Progenitor cell of endocrine pancreas (in vitro differentiated cells): Measurements from ENCODE around the gene MBP. TPM values are rescaled to one million over a fixed set of nuclear protein-coding genes. Genes with fewer than 3 reads are reported as not detected.
A peak's percentile ranks its signal among the peaks of the same experiment; 100 is the strongest.

Experiments
- DNase-seq: peaks from one replicate; pipeline ENCODE4 v3.0.0; 2021; ENCODE audit warnings: low spot score; ENCODE audit not compliant: unreplicated experiment
- H3K27ac Mint-ChIP-seq: 2 replicates; pipeline ENCODE4 v1.8.0; 2021; ENCODE audit warnings: mild to moderate bottlenecking, moderate library complexity, mixed read lengths
- H3K27me3 Mint-ChIP-seq: 2 replicates; pipeline ENCODE4 v1.8.0; 2021; ENCODE audit warnings: mixed read lengths
- H3K36me3 Mint-ChIP-seq: 2 replicates; pipeline ENCODE4 v1.8.0; 2022; ENCODE audit warnings: mixed read lengths; ENCODE audit not compliant: insufficient read depth
- H3K4me1 Mint-ChIP-seq: 2 replicates; pipeline ENCODE4 v1.8.0; 2021; ENCODE audit warnings: low read depth, mixed read lengths
- H3K4me3 Mint-ChIP-seq: 2 replicates; pipeline ENCODE4 v1.8.0; 2021; ENCODE audit warnings: low read depth, mild to moderate bottlenecking, moderate library complexity, mixed read lengths
- H3K9me3 Mint-ChIP-seq: 2 replicates; pipeline ENCODE4 v1.8.0; 2021; ENCODE audit warnings: low read depth, mixed read lengths
- total RNA-seq: library from RNA; stranded (reverse); gene quantifications from 2 replicates; pipeline ENCODE4 v1.2.1, GENCODE V29; 2021
- TF ChIP-seq, protein P1 (sequence below): fragments of 200-600 bp; sonication (generic); IDR thresholded peaks from one replicate; pipeline ENCODE4 v1.5.0; 2021; ENCODE audit warnings: antibody characterized with exemption, mild to moderate bottlenecking; ENCODE audit not compliant: unreplicated experiment

MBP gene
- total RNA-seq, 1 donor from 2014 or later: 38.4 TPM

DNA sequence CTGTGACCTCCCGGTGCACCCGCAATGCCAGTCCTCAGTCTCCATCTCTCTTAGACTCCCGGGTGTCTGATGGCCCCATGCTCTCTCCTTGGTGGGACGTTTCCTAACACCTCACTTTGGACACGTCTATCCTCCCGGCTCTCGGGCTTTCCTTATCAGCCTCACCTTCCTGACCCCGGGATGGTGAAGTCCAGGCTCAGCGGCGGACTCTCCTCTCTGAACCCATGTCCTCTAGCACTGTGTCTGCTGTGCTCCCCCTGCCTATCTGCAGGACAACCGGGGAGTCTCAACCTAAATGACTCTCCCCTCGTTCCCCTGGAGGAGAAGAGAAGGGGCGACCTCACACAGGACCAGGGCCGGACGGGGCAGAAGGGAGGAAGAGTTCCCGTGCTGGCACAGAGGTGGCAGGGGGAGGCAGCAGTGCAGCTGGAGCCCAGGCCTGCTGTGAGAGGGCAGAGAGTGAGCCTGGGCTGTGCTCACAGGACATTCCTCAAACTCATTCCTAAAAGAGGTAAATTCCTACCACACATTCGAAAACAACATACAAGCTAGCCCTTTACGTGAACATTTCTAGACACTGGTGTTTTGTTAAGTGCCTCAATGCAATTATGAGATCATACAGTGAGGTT, 41.9 kb downstream of the MBP start:
- Mint-ChIP-seq H3K9me3 (no peaks in the 10 kb centered on the region), H3K36me3 (peaks cover 4% of the 10 kb centered on the region), H3K4me1 (peaks cover 47% of the 10 kb centered on the region)

DNA sequence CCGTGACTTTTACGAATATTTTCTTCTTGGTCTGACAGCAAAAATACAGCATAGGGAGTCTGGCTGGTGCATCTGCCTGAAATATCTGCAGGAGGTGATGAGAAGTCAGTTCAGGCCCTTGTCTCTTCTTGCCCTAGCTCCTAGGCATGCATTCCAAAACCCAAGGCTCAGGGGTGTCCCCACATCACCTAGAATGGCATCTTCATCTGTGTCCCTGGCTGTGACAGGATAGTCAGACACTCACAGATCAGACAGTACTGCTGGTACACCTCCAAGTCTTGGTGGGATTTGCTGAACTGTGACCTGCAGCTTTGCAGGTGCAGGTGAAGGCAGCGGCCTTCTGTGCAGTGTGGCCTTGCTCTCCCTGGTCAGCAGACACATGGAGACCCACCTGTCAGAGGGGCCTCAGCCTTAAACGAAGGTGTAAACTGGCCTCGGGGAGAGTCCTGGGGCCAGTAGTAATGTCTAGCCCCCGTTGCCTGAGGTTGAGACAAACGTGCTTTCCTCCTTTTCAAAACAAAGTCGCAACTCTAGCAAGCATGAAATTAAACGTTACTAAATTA, 42.8 kb downstream of the MBP start:
- peak overlapping the region; percentile 98 for H3K27ac Mint-ChIP-seq
- H3K9me3 Mint-ChIP-seq: no peaks in the 10 kb centered on the region
- peaks cover 4% of the 10 kb centered on the region for H3K36me3 Mint-ChIP-seq
- TF ChIP-seq, protein P1, sequence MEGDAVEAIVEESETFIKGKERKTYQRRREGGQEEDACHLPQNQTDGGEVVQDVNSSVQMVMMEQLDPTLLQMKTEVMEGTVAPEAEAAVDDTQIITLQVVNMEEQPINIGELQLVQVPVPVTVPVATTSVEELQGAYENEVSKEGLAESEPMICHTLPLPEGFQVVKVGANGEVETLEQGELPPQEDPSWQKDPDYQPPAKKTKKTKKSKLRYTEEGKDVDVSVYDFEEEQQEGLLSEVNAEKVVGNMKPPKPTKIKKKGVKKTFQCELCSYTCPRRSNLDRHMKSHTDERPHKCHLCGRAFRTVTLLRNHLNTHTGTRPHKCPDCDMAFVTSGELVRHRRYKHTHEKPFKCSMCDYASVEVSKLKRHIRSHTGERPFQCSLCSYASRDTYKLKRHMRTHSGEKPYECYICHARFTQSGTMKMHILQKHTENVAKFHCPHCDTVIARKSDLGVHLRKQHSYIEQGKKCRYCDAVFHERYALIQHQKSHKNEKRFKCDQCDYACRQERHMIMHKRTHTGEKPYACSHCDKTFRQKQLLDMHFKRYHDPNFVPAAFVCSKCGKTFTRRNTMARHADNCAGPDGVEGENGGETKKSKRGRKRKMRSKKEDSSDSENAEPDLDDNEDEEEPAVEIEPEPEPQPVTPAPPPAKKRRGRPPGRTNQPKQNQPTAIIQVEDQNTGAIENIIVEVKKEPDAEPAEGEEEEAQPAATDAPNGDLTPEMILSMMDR: no peak
- H3K4me1 Mint-ChIP-seq: peaks cover 51% of the 10 kb centered on the region
- no peak overlapping the region for H3K4me3 Mint-ChIP-seq
- no peaks in the 10 kb centered on the region for H3K27me3 Mint-ChIP-seq
- DNase-seq: no peak

More for the DNA sequence above, 41.9 kb downstream of the MBP start:
- no peak overlapping the region for H3K4me3 Mint-ChIP-seq
- H3K27ac Mint-ChIP-seq: peak overlapping the region; percentile 82
- TF ChIP-seq, protein P1: no peak
- no peak for DNase-seq
- H3K27me3 Mint-ChIP-seq: no peaks in the 10 kb centered on the region

DNA sequence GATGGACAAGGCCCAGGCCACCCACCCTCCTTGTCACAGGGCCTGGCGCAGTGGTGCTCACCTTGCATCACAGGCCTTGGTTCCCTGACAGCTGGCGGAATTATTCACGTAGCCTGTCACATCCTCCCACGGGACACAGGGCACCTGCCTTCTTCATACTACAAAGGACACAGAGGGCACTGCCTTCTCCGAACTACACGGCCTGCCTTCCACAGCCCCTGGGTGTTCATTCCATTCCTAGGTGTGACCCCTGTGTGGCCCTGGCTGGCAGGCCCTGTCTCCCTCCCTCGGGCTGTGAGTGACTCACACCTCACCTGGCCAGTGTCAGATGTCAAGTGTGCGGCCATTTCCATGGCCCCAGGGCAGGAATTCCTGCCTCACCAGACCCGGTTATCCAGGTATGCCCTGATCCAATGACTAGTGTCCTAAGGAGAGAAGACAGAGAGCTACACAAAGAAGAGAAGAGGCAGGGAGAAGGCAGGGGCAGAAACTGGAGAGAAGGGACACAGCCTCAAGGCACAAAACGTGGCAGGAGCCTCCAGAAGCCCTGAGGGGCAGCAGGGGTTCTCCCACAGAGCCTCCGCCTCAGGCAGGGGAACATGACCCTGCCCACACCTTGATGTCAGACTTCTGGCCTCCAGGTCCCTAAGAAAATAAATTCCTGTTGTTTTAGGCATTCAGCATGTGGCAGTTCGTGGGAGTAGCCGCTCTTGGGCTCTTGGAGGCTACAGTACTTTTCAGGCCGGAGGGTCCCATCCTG, 43.4 kb downstream of the MBP start:
- Mint-ChIP-seq H3K36me3 (peaks cover 4% of the 10 kb centered on the region), H3K27ac (peak overlapping the region; percentile 98), H3K4me1 (peaks cover 57% of the 10 kb centered on the region), H3K4me3 (peak overlapping the region; percentile 37), H3K9me3 (no peaks in the 10 kb centered on the region), H3K27me3 (no peaks in the 10 kb centered on the region)
- TF ChIP-seq, protein P1: no peak
- DNase-seq: peak; percentile 48

DNA sequence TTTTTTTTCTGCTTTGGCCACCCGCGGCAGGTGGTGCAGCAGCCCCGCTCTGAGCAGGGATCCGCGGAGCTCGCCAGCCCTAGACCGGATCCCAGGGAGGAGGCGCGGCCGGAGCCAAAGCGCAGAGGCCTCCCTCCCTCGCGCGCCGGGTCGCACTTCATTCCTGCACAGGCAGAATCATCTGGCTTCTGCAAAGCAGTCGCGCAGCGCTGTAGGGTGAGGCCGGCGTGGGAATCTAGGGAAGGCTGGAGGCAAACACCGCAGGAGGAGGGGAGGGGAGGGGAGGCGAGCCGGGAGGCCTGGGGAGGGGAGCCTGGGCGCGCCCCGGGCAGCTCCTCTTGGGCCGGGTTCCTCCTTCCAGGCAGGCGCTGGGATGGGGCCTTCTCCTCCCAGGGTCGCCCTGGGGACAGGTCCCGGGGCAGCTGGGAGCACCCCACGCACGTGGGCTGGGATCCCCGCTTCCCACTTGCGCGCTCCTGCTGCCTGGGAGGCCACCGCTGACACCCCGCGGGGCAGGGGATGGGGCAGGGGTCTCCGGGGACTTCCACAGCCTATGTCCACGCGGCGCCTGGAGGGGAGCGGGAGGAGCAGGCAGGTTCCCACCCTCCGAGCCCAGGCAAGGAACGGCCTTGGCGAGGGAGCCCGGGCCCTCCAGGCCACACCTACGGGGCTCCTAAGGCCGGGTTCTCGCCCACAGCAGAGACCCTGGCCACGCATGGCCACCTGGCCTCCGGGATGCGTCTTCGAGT, 45.0 kb downstream of the MBP start:
- H3K27me3 Mint-ChIP-seq: no peaks in the 10 kb centered on the region
- peak overlapping the region; percentile 34 for H3K27ac Mint-ChIP-seq
- H3K4me1 Mint-ChIP-seq: peaks cover 62% of the 10 kb centered on the region
- peak overlapping the region; percentile 65 for H3K4me3 Mint-ChIP-seq
- peak; percentile 46 for DNase-seq
- H3K9me3 Mint-ChIP-seq: peaks cover 2% of the 10 kb centered on the region
- TF ChIP-seq, protein P1: no peak
- H3K36me3 Mint-ChIP-seq: peaks cover 2% of the 10 kb centered on the region
